Smooth muscle cell (in vitro differentiated cells): ENCODE results near the gene LRRC17. TPM values are rescaled to one million over a fixed set of nuclear protein-coding genes. Genes with fewer than 3 reads are reported as not detected.

Source experiments
- DNase-seq: peaks from one replicate; lab custom pipeline; 2025; ENCODE audit not compliant: unreplicated experiment; lab: John Stamatoyannopoulos, UW
- H2AFZ ChIP-seq: fragments of 200-600 bp; sonication (generic); 2 replicates; pipeline ENCODE4 v1.6.0; 2016; ENCODE audit warnings: antibody characterized with exemption, low read depth, mild to moderate bottlenecking
- H3F3A ChIP-seq: fragments of 200-600 bp; sonication (generic); 2 replicates; pipeline ENCODE4 v1.6.0; 2017; ENCODE audit warnings: antibody characterized with exemption, low read depth
- H3K27ac ChIP-seq: fragments of 200-600 bp; sonication (generic); 2 replicates; pipeline ENCODE4 v1.5.1; 2016; ENCODE audit warnings: low read depth, mild to moderate bottlenecking
- H3K27me3 ChIP-seq: fragments of 200-600 bp; sonication (generic); 2 replicates; pipeline ENCODE4 v1.6.1; 2016; ENCODE audit warnings: low read depth, mild to moderate bottlenecking
- H3K36me3 ChIP-seq: fragments of 200-600 bp; sonication (generic); 2 replicates; pipeline ENCODE4 v1.5.1; 2016; ENCODE audit warnings: low read depth
- H3K4me1 ChIP-seq: fragments of 200-600 bp; sonication (generic); 2 replicates; pipeline ENCODE4 v1.5.1; 2016; ENCODE audit warnings: low read depth
- H3K4me2 ChIP-seq: fragments of 200-600 bp; sonication (generic); 2 replicates; pipeline ENCODE4 v1.6.0; 2016; ENCODE audit warnings: mild to moderate bottlenecking
- H3K4me3 ChIP-seq: fragments of 200-600 bp; sonication (generic); 2 replicates; pipeline ENCODE4 v1.5.1; 2016; ENCODE audit warnings: mild to moderate bottlenecking
- H3K79me2 ChIP-seq: fragments of 200-600 bp; sonication (generic); 2 replicates; pipeline ENCODE4 v1.6.0; 2016; ENCODE audit warnings: low read depth, mild to moderate bottlenecking
- H3K9ac ChIP-seq: fragments of 200-600 bp; sonication (generic); 2 replicates; pipeline ENCODE4 v1.6.0; 2016; ENCODE audit warnings: low read depth
- H3K9me3 ChIP-seq: fragments of 200-600 bp; sonication (generic); replicated peaks from 2 replicates; pipeline ENCODE4 v1.5.1; 2016; ENCODE audit warnings: low read depth
- H4K20me1 ChIP-seq: fragments of 200-600 bp; sonication (generic); 2 replicates; pipeline ENCODE4 v1.6.0; 2016; ENCODE audit warnings: low read depth
- WGBS: methylation state at CpG from one replicate; pipeline ENCODE4 v1.1.7; 2016; ENCODE audit warnings: low lambda C conversion rate; 5-methylcytosine and 5-hydroxymethylcytosine counted together
- polyA plus RNA-seq: library from polyadenylated mRNA; unstranded; fragments of >200 nt; fragmentation: Nextera tagmentation; extraction: Ambion mirVana; gene quantifications from 2 replicates; pipeline ENCODE4 v1.2.1, GENCODE V29; 2016
- total RNA-seq: library from RNA; depleted of rRNA; stranded (reverse); fragments of >200 nt; gene quantifications from 2 replicates; pipeline ENCODE4 v1.2.3, GENCODE V29; 2014
- TF ChIP-seq, protein P1 (sequence below): fragments of 200-600 bp; sonication (generic); IDR thresholded peaks from 2 replicates; pipeline ENCODE4 v1.5.1; 2017; ENCODE audit warnings: borderline replicate concordance, mild to moderate bottlenecking, antibody characterized with exemption; ENCODE audit not compliant: insufficient read depth, poor library complexity, severe bottlenecking

LRRC17 gene
- total and polyA plus RNA-seq, 2 experiments from 2014 or later = 6.2 to 23.0 TPM

DNA sequence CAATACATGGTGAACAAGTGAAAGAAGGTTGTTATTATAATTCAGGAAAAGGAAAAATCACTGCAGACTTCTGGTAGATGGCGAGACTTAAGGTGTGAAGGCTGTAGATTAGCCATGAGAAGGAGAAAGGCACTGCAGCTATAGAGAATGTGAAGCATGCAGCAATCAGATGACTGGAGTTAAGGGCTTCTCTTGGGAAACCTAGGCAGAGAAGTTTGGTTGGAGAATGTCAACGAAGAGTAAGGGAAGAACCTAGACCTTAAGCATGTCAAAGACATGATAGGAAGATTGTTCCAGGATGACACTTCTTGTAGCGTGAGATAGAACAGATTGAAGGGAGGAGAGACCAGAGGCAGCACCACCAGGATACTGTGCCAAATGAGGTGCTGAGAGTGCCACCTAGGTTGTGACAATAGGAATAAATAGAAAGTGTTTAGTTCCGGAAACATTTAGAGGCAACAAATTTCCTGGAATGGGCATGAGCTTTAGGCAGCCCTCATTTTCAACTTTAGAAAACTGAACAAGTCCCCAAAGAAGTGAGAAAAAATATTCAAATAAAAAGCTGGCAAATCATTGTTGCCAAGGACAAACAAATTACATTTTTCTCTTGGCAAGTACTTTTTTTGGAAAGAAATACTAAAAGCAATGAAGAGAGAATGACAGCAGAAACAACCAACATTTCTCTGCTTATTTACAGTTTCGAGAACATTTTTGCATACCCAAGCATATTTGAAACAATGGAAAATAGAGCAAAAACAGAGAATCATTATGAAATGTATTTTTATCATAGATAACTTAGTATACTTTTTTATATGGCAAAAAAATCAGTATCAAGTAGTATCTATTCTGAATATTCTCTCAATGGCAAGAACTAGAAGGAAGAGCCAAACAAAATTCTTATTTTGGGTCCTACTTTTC, 4.9 kb downstream of the LRRC17 start:
- no peaks in the 10 kb centered on the region for H3K36me3 ChIP-seq
- H3K9ac ChIP-seq = no peak overlapping the region
- no peaks in the 10 kb centered on the region for H4K20me1 ChIP-seq
- H3K9me3 ChIP-seq = no peaks in the 10 kb centered on the region
- H3K4me2 ChIP-seq = peak overlapping the region; percentile 65
- WGBS = 82% methylated on average over 5 of the region's 5 CpGs
- H3F3A ChIP-seq = peaks cover 9% of the 10 kb centered on the region
- peak overlapping the region; percentile 94 for H3K27ac ChIP-seq
- H3K4me3 ChIP-seq = no peak overlapping the region
- TF ChIP-seq, protein P1, sequence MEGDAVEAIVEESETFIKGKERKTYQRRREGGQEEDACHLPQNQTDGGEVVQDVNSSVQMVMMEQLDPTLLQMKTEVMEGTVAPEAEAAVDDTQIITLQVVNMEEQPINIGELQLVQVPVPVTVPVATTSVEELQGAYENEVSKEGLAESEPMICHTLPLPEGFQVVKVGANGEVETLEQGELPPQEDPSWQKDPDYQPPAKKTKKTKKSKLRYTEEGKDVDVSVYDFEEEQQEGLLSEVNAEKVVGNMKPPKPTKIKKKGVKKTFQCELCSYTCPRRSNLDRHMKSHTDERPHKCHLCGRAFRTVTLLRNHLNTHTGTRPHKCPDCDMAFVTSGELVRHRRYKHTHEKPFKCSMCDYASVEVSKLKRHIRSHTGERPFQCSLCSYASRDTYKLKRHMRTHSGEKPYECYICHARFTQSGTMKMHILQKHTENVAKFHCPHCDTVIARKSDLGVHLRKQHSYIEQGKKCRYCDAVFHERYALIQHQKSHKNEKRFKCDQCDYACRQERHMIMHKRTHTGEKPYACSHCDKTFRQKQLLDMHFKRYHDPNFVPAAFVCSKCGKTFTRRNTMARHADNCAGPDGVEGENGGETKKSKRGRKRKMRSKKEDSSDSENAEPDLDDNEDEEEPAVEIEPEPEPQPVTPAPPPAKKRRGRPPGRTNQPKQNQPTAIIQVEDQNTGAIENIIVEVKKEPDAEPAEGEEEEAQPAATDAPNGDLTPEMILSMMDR = no peak
- H3K79me2 ChIP-seq = no peaks in the 10 kb centered on the region
- DNase-seq = no peak
- H2AFZ ChIP-seq = no peak overlapping the region
- peaks cover 13% of the 10 kb centered on the region for H3K4me1 ChIP-seq
- H3K27me3 ChIP-seq = no peaks in the 10 kb centered on the region

DNA sequence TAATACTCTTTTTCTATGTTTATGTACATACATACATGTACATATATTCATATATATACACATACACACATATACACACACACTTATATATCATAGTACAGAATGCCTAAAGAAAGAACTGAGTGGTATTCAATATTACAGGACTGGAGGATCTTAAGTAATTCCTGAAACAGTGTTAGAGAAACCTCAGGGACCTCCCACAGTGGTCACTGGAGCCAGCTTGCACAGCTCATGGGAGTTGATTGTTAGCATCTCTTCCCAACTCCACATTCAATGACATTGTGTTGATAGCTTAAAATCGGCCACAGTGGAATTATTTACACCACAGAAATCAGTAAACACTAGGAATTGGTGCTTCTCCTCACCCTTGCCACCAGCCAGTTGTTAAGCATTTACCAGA, 6.0 kb downstream of the LRRC17 start:
- DNase-seq = no peak
- no peaks in the 10 kb centered on the region for H3K79me2 ChIP-seq
- H3K27ac ChIP-seq = no peak overlapping the region
- no peak overlapping the region for H3K9ac ChIP-seq
- peaks cover 13% of the 10 kb centered on the region for H3K4me1 ChIP-seq
- TF ChIP-seq, protein P1 = no peak
- no peaks in the 10 kb centered on the region for H3K27me3 ChIP-seq
- no peak overlapping the region for H3K4me3 ChIP-seq
- WGBS = 62% methylated on average over 1 of the region's 1 CpG
- H3K4me2 ChIP-seq = no peak overlapping the region
- H3K9me3 ChIP-seq = no peaks in the 10 kb centered on the region
- H3F3A ChIP-seq = peaks cover 9% of the 10 kb centered on the region
- H4K20me1 ChIP-seq = no peaks in the 10 kb centered on the region
- H2AFZ ChIP-seq = no peak overlapping the region
- no peaks in the 10 kb centered on the region for H3K36me3 ChIP-seq

DNA sequence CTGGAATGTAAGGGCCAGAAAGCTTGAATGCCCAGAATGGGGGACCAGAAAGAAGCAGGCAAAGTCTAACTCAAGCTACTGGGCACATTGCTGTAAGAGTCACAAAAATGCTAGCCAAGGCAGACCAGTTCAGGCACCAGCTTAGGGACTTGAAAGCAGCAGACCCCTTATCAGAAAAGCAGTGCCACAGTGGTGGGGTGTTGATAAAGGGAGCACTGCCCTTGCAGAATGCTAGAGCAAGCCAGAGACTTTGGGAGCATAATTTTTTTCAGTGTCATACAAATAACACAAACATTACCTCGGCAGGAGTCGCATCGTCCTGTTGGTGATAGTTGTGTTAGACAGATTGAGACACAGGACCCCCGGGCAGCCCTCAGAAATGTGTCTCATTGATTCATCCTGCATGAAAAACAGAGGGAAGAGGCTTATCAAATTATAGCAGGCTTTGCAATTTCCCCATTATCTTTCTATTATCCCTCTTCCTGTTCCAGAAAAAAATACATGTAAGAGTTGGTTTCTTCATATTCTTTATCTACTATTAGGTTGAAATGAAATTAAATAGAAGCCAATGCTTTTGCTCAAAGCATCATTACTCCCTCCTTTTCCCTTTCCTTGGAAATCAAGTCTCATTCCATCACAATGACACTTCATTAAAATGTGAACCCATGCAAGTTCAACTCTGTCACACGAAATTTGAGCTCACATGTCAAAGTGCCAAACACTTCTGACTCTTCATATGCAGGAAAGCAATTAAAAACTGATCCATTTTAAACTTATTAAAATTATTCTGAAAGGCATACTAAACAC, 13.4 kb downstream of the LRRC17 start:
- H3K79me2 ChIP-seq = no peaks in the 10 kb centered on the region
- 65% methylated on average over 5 of the region's 5 CpGs for WGBS

More for the DNA sequence above, 13.4 kb downstream of the LRRC17 start:
- Histone ChIP-seq H3K27me3 (no peaks in the 10 kb centered on the region), H3F3A (peaks cover 7% of the 10 kb centered on the region), H3K27ac (no peak overlapping the region), H4K20me1 (no peaks in the 10 kb centered on the region), H3K4me2 (no peak overlapping the region), H3K36me3 (no peaks in the 10 kb centered on the region), H3K9ac (no peak overlapping the region), H3K4me1 (peaks cover 11% of the 10 kb centered on the region), H3K4me3 (no peak overlapping the region), H2AFZ (no peak overlapping the region), H3K9me3 (no peaks in the 10 kb centered on the region)
- no peak for DNase-seq
- TF ChIP-seq, protein P1 = no peak
